Panc1 (cell line): Measurements from ENCODE around the gene ECHDC3. TPM values are rescaled to one million over a fixed set of nuclear protein-coding genes. Genes with fewer than 3 reads are reported as not detected.
A peak's percentile ranks its signal among the peaks of the same experiment; 100 is the strongest.

Experiments
- ATAC-seq: fragments of 200-7000 bp; cut with Tn5 transposase; 2 replicates; pipeline ENCODE4 v1.9.1; 2020; ENCODE audit warnings: mild to moderate bottlenecking, moderate library complexity
- Bru-seq: library from RNA; stranded (reverse); fragments of 400-500 nt; gene quantifications from one replicate; lab custom pipeline; 2021; lab: Mats Ljungman, UMichigan
- BruChase-seq, 2 experiments: library from RNA; stranded (reverse); fragments of 400-500 nt; gene quantifications; one replicate each; lab custom pipeline; 2021; lab: Mats Ljungman, UMichigan
- BruUV-seq: library from RNA; stranded (reverse); fragments of 400-500 nt; replicated peaks from 2 replicates; lab custom pipeline; 2021; lab: Mats Ljungman, UMichigan
- CTCF ChIA-PET: fragments of 300-600 bp; sonication (Branson Sonifier 250); formaldehyde crosslinking; loops from one replicate; lab custom pipeline; 2022; ENCODE audit warnings: antibody characterized with exemption; lab: Charles Lee
- POLR2A ChIA-PET: fragments of 300-600 bp; sonication (Branson Sonifier 250); formaldehyde crosslinking; loops from one replicate; lab custom pipeline; 2022; ENCODE audit warnings: antibody characterized with exemption; lab: Charles Lee
- DNase-seq: peaks from one replicate; pipeline ENCODE4 v3.0.0-alpha.2; 2010; ENCODE audit warnings: low read depth, low spot score
- H3K27ac ChIP-seq: 2 replicates; pipeline ENCODE4 v1.5.1; 2011; ENCODE audit warnings: mild to moderate bottlenecking, low read length, inconsistent platforms
- H3K27me3 ChIP-seq: fragments of 200-500 bp; sonication (Bioruptor generic); 2 replicates; pipeline ENCODE4 v1.6.0; 2014; ENCODE audit warnings: low read length, inconsistent platforms; ENCODE audit not compliant: control insufficient read depth, insufficient read depth
- H3K36me3 ChIP-seq: fragments of 200-500 bp; sonication (Bioruptor generic); 2 replicates; pipeline ENCODE4 v1.5.1; 2014; ENCODE audit warnings: inconsistent platforms, mild to moderate bottlenecking, low read length, moderate library complexity; ENCODE audit not compliant: control insufficient read depth, insufficient read depth
- H3K4me1 ChIP-seq: 2 replicates; pipeline ENCODE4 v1.5.1; 2011; ENCODE audit warnings: inconsistent platforms, mild to moderate bottlenecking, low read length, moderate library complexity; ENCODE audit not compliant: control insufficient read depth, insufficient read depth
- H3K4me3 ChIP-seq, 2 experiments: 2 replicates each; pipeline ENCODE4 v1.5.1; 2011 to 2012; ENCODE audit warnings: low read depth in 2 of 2, low read length in 2 of 2, mild to moderate bottlenecking in 2 of 2, inconsistent platforms in 1 of 2, moderate library complexity in 1 of 2
- H3K9me3 ChIP-seq: fragments of 200-500 bp; sonication (Bioruptor generic); 2 replicates; pipeline ENCODE4 v1.5.1; 2014; ENCODE audit warnings: low read depth, mild to moderate bottlenecking, inconsistent platforms, low read length, moderate library complexity; ENCODE audit not compliant: control insufficient read depth, insufficient read depth
- POLR2AphosphoS5 ChIP-seq: IDR thresholded peaks from 2 replicates; pipeline ENCODE4 v1.6.1; 2012; ENCODE audit warnings: mild to moderate bottlenecking, low read depth, low read length, moderate library complexity
- SIN3A ChIP-seq: IDR thresholded peaks from 2 replicates; pipeline ENCODE4 v1.6.1; 2012; ENCODE audit warnings: low read depth, mild to moderate bottlenecking, low read length, moderate library complexity, borderline replicate concordance; ENCODE audit not compliant: insufficient read depth
- TCF7L2 ChIP-seq: IDR thresholded peaks from 2 replicates; pipeline ENCODE4 v1.6.1; 2011; ENCODE audit warnings: mild to moderate bottlenecking, low read depth, low read length, inconsistent platforms
- in situ Hi-C: cut with HindIII; loops from 2 replicates; pipeline ENCODE4 v1.10.0; 2016; ENCODE audit warnings: low sequenced_read_pairs, low pct_unique_long_range_greater_than_20kb
- intact Hi-C: fragments of 100-400 bp; cut with micrococcal nuclease; formaldehyde crosslinking; loops from one replicate; pipeline ENCODE4 v1.10.0; 2022; ENCODE audit not compliant: unreplicated experiment
- long read RNA-seq: library from polyadenylated mRNA; unstranded; transcript quantifications from one replicate; pipeline ENCODE4 v2.0.0, GENCODE V29; 2021; ENCODE audit not compliant: unreplicated experiment
- polyA plus RNA-seq: library from polyadenylated mRNA; unstranded; fragments of >200 nt; gene quantifications from one replicate; pipeline ENCODE4 v1.2.1, GENCODE V29; 2012; ENCODE audit warnings: missing spikeins; ENCODE audit not compliant: insufficient read length
- total RNA-seq: library from RNA; stranded (reverse); gene quantifications from one replicate; pipeline ENCODE4 v1.2.1, GENCODE V29; 2021; ENCODE audit not compliant: unreplicated experiment
- TF ChIP-seq, protein P1 (sequence below): fragments of 450-650 bp; IDR thresholded peaks from 2 replicates; pipeline ENCODE4 v1.5.1; 2017; ENCODE audit warnings: mild to moderate bottlenecking
- TF ChIP-seq, protein P2 (sequence below), 2 experiments: IDR thresholded peaks; 2 replicates each; pipeline ENCODE4 v1.6.1; 2011 to 2012; ENCODE audit warnings: low read depth in 2 of 2, control low read depth in 1 of 2, low read length in 1 of 2, mild to moderate bottlenecking in 1 of 2, moderate library complexity in 1 of 2; ENCODE audit not compliant: insufficient read depth in 1 of 2

The ECHDC3 gene, protein sequence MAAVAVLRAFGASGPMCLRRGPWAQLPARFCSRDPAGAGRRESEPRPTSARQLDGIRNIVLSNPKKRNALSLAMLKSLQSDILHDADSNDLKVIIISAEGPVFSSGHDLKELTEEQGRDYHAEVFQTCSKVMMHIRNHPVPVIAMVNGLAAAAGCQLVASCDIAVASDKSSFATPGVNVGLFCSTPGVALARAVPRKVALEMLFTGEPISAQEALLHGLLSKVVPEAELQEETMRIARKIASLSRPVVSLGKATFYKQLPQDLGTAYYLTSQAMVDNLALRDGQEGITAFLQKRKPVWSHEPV
- 5.8 TPM for total RNA-seq
- polyA plus RNA-seq: 8.6 TPM
- Bru-seq, nascent RNA: percentile 54 among the genes with signal in this experiment
- percentile 43 among the genes with signal in this experiment for BruChase-seq, experiment 1, labeled RNA remaining after a 2-hour chase
- percentile 47 among the genes with signal in this experiment for BruChase-seq, experiment 2, labeled RNA remaining after a 6-hour chase
- long read RNA-seq, transcript ECHDC3-201 (5 exons, 1,649 nt): major isoform, 6 of 15 reads
- long read RNA-seq, partial matches to known transcripts: 4 of 15 reads
- long read RNA-seq, other reads (novel, unspliced or antisense): 5 of 15 reads

DNA sequence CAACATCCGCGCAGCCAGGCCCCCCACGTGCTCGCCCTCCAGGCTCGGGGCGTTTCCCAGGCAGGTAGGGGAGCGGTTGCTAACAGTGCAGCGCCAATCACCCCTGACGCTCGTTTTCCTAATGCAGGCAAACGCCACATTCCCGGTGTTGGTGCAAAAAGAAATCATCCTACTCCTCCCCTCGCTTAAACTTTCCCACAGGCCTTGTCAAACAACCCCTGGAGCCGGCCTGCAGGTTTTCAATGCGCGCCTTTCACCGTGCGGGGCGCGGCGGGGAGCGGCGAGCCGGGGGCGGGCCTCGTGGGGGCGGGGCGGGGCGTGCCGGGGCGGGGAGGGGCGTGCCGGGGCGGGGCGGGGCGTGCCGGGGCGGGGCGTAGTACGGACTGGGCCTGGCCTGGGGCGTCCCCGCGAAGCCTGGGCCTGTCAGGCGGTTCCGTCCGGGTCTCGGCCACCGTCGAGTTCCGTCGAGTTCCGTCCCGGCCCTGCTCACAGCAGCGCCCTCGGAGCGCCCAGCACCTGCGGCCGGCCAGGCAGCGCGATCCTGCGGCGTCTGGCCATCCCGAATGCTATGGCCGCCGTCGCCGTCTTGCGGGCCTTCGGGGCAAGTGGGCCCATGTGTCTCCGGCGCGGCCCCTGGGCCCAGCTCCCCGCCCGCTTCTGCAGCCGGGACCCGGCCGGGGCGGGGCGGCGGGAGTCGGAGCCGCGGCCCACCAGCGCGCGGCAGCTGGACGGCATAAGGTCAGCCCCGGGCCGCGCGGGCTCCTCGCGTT, at the start of gene ECHDC3:
Gene ECHDC3 (plus strand): TSS at position 374 of the 770 bp plus-strand sequence. CDS start 195 bp downstream, at position 569.
- CTCF ChIA-PET: no interaction called here
- no TSS peak for BruUV-seq

DNA sequence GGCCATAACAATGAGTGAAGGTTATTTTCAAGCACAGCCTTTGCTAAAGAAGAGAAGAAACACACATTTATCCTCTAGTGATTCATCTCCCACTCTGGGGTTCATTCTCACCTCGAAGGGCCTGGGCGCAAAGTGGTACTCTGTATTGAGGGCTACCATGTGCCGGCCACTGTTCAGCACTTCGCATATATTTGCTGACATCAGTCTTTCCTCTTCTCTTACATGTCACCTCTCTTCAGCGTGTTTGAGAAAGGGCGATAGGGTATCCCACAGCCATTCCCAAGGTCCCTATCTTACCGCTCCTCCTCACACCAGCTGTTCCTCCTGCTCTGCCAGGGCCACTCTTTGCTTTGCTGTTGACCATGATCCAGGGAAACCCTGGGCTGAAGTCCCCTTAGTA, 48.8 kb upstream of the ECHDC3 start:
- Histone ChIP-seq H3K27ac (no peak overlapping the region), H3K4me3 (no peak overlapping the region), H3K36me3 (no peaks in the 10 kb centered on the region), H3K9me3 (no peaks in the 10 kb centered on the region), H3K27me3 (no peaks in the 10 kb centered on the region), H3K4me1 (no peaks in the 10 kb centered on the region)
- intact Hi-C loops: no loop called here
- ATAC-seq: no peak
- ChIA-PET CTCF (no interaction called here), POLR2A (no interaction called here)
- in situ Hi-C loops: no loop called here
- DNase-seq: no peak
- no TSS peak for BruUV-seq
- TF ChIP-seq, protein P1, sequence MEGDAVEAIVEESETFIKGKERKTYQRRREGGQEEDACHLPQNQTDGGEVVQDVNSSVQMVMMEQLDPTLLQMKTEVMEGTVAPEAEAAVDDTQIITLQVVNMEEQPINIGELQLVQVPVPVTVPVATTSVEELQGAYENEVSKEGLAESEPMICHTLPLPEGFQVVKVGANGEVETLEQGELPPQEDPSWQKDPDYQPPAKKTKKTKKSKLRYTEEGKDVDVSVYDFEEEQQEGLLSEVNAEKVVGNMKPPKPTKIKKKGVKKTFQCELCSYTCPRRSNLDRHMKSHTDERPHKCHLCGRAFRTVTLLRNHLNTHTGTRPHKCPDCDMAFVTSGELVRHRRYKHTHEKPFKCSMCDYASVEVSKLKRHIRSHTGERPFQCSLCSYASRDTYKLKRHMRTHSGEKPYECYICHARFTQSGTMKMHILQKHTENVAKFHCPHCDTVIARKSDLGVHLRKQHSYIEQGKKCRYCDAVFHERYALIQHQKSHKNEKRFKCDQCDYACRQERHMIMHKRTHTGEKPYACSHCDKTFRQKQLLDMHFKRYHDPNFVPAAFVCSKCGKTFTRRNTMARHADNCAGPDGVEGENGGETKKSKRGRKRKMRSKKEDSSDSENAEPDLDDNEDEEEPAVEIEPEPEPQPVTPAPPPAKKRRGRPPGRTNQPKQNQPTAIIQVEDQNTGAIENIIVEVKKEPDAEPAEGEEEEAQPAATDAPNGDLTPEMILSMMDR: no peak
- TF ChIP-seq TCF7L2: no peak
- no peak for TF ChIP-seq POLR2AphosphoS5
- no peak for TF ChIP-seq SIN3A
- TF ChIP-seq, protein P2, sequence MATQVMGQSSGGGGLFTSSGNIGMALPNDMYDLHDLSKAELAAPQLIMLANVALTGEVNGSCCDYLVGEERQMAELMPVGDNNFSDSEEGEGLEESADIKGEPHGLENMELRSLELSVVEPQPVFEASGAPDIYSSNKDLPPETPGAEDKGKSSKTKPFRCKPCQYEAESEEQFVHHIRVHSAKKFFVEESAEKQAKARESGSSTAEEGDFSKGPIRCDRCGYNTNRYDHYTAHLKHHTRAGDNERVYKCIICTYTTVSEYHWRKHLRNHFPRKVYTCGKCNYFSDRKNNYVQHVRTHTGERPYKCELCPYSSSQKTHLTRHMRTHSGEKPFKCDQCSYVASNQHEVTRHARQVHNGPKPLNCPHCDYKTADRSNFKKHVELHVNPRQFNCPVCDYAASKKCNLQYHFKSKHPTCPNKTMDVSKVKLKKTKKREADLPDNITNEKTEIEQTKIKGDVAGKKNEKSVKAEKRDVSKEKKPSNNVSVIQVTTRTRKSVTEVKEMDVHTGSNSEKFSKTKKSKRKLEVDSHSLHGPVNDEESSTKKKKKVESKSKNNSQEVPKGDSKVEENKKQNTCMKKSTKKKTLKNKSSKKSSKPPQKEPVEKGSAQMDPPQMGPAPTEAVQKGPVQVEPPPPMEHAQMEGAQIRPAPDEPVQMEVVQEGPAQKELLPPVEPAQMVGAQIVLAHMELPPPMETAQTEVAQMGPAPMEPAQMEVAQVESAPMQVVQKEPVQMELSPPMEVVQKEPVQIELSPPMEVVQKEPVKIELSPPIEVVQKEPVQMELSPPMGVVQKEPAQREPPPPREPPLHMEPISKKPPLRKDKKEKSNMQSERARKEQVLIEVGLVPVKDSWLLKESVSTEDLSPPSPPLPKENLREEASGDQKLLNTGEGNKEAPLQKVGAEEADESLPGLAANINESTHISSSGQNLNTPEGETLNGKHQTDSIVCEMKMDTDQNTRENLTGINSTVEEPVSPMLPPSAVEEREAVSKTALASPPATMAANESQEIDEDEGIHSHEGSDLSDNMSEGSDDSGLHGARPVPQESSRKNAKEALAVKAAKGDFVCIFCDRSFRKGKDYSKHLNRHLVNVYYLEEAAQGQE (IDR thresholded peaks at IDR 0.05; ENCODE audit: insufficient read depth in 1 of 2, low read depth in 2 of 2, low read length in 1 of 2): no peak

More for the DNA sequence above, at the start of gene ECHDC3:
- H3K4me3 ChIP-seq: peak within 1 kb of the TSS; percentile 56 to 62
- ATAC-seq (peak; percentile 94), DNase-seq (no peak)
- POLR2A ChIA-PET: no interaction called here
- no peaks in the 10 kb centered on the region for H3K27me3 ChIP-seq
- H3K4me1 ChIP-seq: no peaks in the 10 kb centered on the region
- no peak within 1 kb of the TSS for H3K27ac ChIP-seq
- in situ Hi-C loops (no loop called here), intact Hi-C loops (no loop called here)
- no peaks in the 10 kb centered on the region for H3K36me3 ChIP-seq
- TF ChIP-seq, protein P2 (IDR thresholded peaks at IDR 0.05; ENCODE audit: insufficient read depth in 1 of 2, low read depth in 2 of 2, low read length in 1 of 2): no peak
- TF ChIP-seq SIN3A (no peak), TCF7L2 (no peak)
- no peaks in the 10 kb centered on the region for H3K9me3 ChIP-seq
